GM12891 (cell line): ENCODE measurements around the gene TAF11L4.
"Not testable (repeated sequence)": the region's sequence is repeated elsewhere in the genome, so short reads cannot be mapped to it uniquely, and the experiment has no call there.

ENCODE experiments used
- POLR2A ChIP-seq: IDR thresholded peaks from 2 replicates; pipeline ENCODE4 v1.6.1; 2011; ENCODE audit warnings: low read depth, low read length, control low read depth
- SPI1 ChIP-seq: IDR thresholded peaks from 2 replicates; pipeline ENCODE4 v1.6.1; 2011; ENCODE audit warnings: low read depth, low read length, control low read depth

GRCh38 chr5:17519508-17519907, 2.1 kb upstream of the TAF11L4 start:
- TF ChIP-seq SPI1, POLR2A: not testable (repeated sequence)
